Activated CD8-positive, alpha-beta memory T cell treated with anti-CD3 and anti-CD28 coated beads for 36 hours (primary cell): ENCODE measurements around the gene SLC25A1. TPM values are rescaled to one million over a fixed set of nuclear protein-coding genes. Genes with fewer than 3 reads are reported as not detected.

Experiments
- CTCF ChIA-PET: fragments of 350-600 bp; sonication (Branson Sonifier 250); formaldehyde crosslinking; loops from one replicate; lab custom pipeline; 2021; ENCODE audit warnings: antibody characterized with exemption; lab: Charles Lee
- POLR2A ChIA-PET: fragments of 350-600 bp; sonication (Branson Sonifier 250); formaldehyde crosslinking; loops from one replicate; lab custom pipeline; 2021; ENCODE audit warnings: antibody characterized with exemption; lab: Charles Lee
- total RNA-seq, 2 experiments: library from RNA; stranded (reverse); gene quantifications; one replicate each; pipeline ENCODE4 v1.2.3, GENCODE V29; 2021

The SLC25A1 gene
- total RNA-seq, 2 experiments from 2014 or later: 51.5 to 52.5 TPM

DNA sequence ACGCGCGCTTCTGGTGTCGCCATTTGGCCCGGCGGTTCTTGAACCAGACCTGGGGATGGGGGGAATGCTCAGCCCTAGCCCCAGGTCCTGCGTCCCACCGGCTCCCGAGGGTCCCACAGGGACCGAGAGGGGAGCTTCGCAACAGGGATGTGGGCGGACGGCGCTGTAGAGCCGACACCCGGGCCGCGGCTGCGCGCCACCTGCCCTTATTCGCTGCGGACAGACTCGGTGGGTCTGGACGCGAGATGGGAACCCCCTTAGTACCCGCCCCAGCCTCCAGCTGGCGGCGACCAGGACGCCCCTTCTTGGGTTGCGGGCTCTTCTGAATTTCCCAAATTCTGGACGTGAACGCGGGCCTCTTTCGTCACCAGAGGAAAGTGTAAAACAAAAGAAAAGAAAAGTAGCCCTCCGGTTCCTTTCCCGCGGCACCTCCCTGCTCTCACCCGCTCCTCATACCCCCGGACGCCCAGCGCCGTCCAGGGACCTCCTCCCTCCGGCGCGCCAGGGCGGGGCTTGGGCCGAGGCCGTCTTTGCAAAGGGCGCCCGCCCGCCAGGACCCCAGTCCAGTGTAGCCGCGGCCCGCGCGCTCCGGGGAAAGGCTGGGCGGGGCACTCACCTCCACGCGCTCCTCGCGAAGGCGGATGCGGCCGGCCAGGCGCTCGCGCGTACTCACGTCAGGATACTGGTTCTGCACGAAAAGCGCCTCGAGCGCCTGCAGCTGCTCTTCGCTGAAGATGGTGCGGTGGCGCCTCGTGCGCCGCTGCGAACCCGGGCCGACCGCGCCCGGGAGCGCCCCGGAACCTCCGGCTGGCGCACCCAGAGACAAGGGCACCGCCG lies 29.3 kb downstream of the SLC25A1 start:
- ChIA-PET CTCF (no interaction called here), POLR2A (no interaction called here)

- POLR2A ChIA-PET: no interaction called here
- CTCF ChIA-PET: interaction anchor here (0.8 kb wide), 1 partner anchor 10 kb away, joined by 3 read pairs; no protein-coding TSS in a partner anchor
Observed at GRCh38 chr22:19148417-19149046, 30.0 kb downstream of the SLC25A1 start.

DNA sequence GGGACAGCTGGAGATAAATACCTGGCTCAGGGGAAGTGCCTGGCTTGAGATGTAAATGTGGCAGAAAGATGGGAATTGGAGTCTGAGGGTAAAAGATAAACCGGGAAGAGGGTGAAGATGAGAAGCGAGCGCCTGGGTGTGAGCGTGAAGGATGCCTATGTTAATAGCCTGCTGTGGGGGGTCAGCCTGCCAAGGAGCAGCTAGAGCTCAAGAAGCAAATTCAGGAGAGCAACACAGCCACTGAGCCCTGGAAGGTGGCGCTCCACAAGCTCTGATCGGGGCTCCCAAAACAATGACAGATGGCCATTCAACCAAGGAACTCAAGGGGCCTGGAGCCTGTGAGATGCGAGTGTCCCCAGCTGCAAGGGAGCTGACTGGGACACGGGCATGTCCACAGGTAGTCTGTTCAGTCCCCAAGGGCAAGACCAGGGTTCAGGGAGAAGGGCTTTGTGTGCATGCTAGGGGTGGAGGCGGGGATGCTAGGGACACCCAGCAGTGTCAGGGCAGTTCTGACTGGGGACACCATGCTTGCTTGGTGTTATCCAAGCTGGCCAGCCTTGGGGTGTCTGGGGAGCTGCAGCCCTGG lies 31.2 kb downstream of the SLC25A1 start:
- CTCF ChIA-PET: interaction anchor here (0.8 kb wide), 1 partner anchor 11 kb away, joined by 3 read pairs; no protein-coding TSS in a partner anchor
- POLR2A ChIA-PET: no interaction called here

- POLR2A ChIA-PET: no interaction called here
Observed at GRCh38 chr22:19146215-19146968, 32.1 kb downstream of the SLC25A1 start.

DNA sequence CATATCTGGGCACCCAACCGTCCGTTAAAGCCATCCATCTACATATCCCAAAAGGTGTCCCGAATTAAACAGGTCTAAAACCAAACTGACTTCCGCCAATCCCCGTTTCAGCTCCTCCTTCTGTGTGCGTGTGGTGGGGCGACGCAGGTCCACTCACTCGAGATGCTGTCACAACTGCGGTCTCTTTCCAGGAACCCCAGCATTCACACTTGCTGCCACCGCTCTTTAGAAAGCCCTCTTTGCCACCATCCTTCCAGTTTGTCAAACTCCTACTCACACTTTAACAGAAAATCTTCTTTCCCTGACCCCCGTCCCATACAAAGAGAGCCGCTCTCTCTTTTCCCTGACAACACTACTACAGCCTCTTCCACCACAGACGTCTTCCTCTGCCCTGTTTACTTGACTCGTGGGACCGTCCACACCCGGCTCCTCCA lies 34.6 kb downstream of the SLC25A1 start:
- ChIA-PET CTCF (interaction anchor here (0.8 to 1.9 kb wide), 8 partner anchors 11 to 486 kb away, joined by 3 to 10 read pairs (median 4); partner anchors contain the start of gene SLC25A1), POLR2A (interaction anchor here (0.6 to 1.1 kb wide), 10 partner anchors 10 to 336 kb away, joined by 3 to 11 read pairs (median 3); partner anchors contain the start of genes CDC45, DGCR2 and HIRA)

More at GRCh38 chr22:19146215-19146968, 32.1 kb downstream of the SLC25A1 start:
- CTCF ChIA-PET: interaction anchor here (2.0 kb wide), 1 partner anchor 10 kb away, joined by 4 read pairs; no protein-coding TSS in a partner anchor

- ChIA-PET POLR2A (interaction anchor here (0.6 to 1.1 kb wide), 7 partner anchors 11 to 337 kb away, joined by 3 to 11 read pairs (median 3); partner anchors contain the start of genes CDC45 and DGCR2), CTCF (interaction anchor here (0.6 to 1.5 kb wide), 2 partner anchors 9 to 487 kb away, joined by 4 to 5 read pairs; no protein-coding TSS in a partner anchor)
Observed at GRCh38 chr22:19143212-19143611, 35.3 kb downstream of the SLC25A1 start.

DNA sequence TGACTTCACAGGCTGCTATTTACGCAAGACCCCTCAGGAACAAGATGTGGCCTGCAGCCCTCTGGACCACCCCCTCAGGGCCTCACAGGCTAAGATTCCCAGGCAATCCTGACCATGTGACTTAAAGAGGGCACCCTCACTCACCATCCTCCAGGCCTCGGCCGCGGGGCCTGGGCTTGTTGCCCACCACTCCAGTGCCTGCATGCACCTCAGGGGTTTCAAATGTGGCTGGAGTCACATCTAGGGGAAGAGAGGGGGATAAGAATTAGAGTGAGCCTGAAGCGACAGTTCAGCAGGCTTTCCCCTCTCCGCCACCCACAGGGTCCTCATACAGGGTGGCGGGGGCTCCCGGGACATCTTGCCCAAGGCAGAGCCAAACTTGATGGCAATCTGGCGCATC lies 36.1 kb downstream of the SLC25A1 start:
- CTCF ChIA-PET: interaction anchor here (1.5 kb wide), 1 partner anchor 487 kb away, joined by 4 read pairs; no protein-coding TSS in a partner anchor
- POLR2A ChIA-PET: no interaction called here

DNA sequence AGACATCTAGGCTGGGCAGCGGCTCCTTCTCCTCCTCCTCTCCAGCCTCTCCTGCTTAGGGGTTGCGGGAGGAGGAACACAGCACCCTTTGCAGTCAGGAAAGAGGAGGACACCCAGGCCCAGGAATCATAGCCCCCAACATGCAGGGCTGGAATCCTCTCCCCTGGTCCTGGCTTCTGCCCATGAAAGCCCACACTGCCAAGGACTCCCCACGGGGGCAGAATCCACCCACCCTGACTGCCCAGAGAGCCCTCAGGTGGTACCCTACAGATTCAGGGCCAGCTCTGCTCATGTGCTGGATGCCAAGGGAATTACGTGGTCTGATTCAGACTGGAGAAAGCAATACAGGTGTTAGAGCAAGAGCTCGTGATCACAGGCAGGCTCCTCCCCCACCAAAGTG lies 38.6 kb downstream of the SLC25A1 start:
- ChIA-PET POLR2A (no interaction called here), CTCF (no interaction called here)

DNA sequence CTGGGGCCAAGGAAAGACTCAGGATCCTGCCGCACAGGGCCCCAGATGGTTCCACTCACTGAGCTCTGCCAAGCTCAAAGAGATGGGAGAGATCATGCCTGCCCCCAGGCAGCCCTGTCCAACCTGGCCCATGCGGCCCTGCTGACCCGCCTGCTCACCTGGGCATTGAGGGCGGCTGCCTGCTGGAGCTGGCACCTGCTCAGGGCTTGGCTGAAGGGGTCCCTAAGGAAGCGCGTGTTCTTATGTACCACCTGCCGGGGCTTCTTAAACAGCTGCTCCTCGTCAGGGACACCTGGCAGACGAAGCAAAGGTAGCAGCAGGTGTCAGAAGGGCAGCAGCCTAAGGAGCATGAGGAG lies 39.6 kb downstream of the SLC25A1 start:
- POLR2A ChIA-PET: no interaction called here
- CTCF ChIA-PET: interaction anchor here (0.5 kb wide), 1 partner anchor 156 kb away, joined by 3 read pairs; no protein-coding TSS in a partner anchor

DNA sequence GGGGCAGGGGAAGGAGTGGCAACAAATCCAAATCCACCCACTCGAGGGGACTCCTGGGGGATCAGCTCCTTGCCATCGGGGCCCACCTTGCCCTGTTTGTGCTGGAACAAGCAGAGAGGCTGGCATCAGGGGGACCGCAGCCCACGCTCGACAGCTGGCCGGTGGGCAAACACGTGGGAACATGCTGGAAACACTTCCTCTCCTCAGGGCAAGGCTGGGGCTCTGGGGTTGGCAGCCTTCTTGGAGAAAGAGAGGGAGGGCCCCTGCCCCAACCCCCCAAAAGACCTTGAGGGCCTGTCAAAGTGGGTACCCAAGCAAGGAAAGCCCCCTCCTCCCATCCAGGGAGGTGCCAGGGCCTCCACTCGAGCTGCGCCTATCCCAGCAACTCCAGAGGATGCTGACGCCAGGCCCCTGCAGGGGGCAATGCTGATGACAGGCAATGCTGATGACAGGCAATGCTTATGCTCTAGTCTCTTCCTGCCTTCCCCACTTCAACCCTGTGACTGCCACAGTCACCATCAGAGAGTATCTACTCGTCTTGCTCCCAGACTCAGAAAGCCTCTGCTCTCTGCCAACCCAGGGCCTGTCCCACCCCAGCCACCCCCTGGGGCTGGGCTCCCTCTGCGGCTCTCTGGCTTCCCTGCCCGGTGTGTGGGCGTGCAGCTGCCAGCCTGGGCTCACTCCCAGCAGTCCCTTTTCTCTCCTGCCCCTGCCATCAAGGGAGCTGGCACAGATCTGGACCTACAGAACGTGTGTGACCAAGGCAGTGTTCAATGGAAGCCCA lies 40.1 kb downstream of the SLC25A1 start:
- ChIA-PET CTCF (interaction anchor here (0.5 kb wide), 1 partner anchor 156 kb away, joined by 3 read pairs; no protein-coding TSS in a partner anchor), POLR2A (no interaction called here)

- POLR2A ChIA-PET: no interaction called here
- CTCF ChIA-PET: no interaction called here
Observed at GRCh38 chr22:19137384-19138216, 40.9 kb downstream of the SLC25A1 start.

- ChIA-PET CTCF (no interaction called here), POLR2A (no interaction called here)
Observed at GRCh38 chr22:19136915-19137314, 41.6 kb downstream of the SLC25A1 start.

GRCh38 chr22:19134874-19135273 lies 43.7 kb downstream of the SLC25A1 start:
- CTCF ChIA-PET: no interaction called here

GRCh38 chr22:19134176-19134831 lies 44.2 kb downstream of the SLC25A1 start:
- ChIA-PET POLR2A (no interaction called here), CTCF (no interaction called here)

More at GRCh38 chr22:19134874-19135273, 43.7 kb downstream of the SLC25A1 start:
- POLR2A ChIA-PET: no interaction called here

- POLR2A ChIA-PET: no interaction called here
- CTCF ChIA-PET: interaction anchor here (1.2 kb wide), 1 partner anchor 11 kb away, joined by 7 read pairs; the partner anchor contains the start of gene ESS2
Observed at GRCh38 chr22:19133561-19133960, 45.0 kb downstream of the SLC25A1 start.

- CTCF ChIA-PET: interaction anchor here (1.2 kb wide), 1 partner anchor 12 kb away, joined by 7 read pairs; the partner anchor contains the start of gene ESS2
- POLR2A ChIA-PET: no interaction called here
Observed at GRCh38 chr22:19132693-19133400, 45.7 kb downstream of the SLC25A1 start.
